ENCODE measurements around the gene GPANK1. TPM values are rescaled to one million over a fixed set of nuclear protein-coding genes. Genes with fewer than 3 reads are reported as not detected.
A peak's percentile ranks its signal among the peaks of the same experiment; 100 is the strongest.

GPANK1 gene
- total and polyA plus RNA-seq, 2 of the 13 experiments (the other 11 are each of a cell fraction or from before 2014, with no cell fraction given) = 15.4 to 22.8 TPM

GRCh38 chr6:31651602-31652191, 13.1 kb downstream of the GPANK1 start (continued):
- TF ChIP-seq, protein P1, sequence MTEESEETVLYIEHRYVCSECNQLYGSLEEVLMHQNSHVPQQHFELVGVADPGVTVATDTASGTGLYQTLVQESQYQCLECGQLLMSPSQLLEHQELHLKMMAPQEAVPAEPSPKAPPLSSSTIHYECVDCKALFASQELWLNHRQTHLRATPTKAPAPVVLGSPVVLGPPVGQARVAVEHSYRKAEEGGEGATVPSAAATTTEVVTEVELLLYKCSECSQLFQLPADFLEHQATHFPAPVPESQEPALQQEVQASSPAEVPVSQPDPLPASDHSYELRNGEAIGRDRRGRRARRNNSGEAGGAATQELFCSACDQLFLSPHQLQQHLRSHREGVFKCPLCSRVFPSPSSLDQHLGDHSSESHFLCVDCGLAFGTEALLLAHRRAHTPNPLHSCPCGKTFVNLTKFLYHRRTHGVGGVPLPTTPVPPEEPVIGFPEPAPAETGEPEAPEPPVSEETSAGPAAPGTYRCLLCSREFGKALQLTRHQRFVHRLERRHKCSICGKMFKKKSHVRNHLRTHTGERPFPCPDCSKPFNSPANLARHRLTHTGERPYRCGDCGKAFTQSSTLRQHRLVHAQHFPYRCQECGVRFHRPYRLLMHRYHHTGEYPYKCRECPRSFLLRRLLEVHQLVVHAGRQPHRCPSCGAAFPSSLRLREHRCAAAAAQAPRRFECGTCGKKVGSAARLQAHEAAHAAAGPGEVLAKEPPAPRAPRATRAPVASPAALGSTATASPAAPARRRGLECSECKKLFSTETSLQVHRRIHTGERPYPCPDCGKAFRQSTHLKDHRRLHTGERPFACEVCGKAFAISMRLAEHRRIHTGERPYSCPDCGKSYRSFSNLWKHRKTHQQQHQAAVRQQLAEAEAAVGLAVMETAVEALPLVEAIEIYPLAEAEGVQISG (CRISPR knock-in tag; IDR thresholded peaks at IDR 0.05) = 0 out of 2 replicates have a peak, but pooled peaks have one; percentile 10
- TF ChIP-seq RNF2 (conservative IDR thresholded peaks at IDR 0.05; ENCODE audit: low read depth) (no peak), ESRRA (CRISPR knock-in tag; IDR thresholded peaks at IDR 0.05; ENCODE audit: low read depth) (0 out of 2 replicates have a peak, but pooled peaks have one; percentile 3), TFE3 (CRISPR knock-in tag; IDR thresholded peaks at IDR 0.05) (peak; percentile 72), SP5 (CRISPR knock-in tag; IDR thresholded peaks at IDR 0.05; ENCODE audit: borderline replicate concordance, low read depth) (peak; percentile 76; the same call in 1 of the 2 replicates), ZNF205 (CRISPR knock-in tag; IDR thresholded peaks at IDR 0.05) (no peak; the same call in 1 of the 2 replicates), FOXP1 (IDR thresholded peaks at IDR 0.05) (no peak), FOXP1 (CRISPR knock-in tag; IDR thresholded peaks at IDR 0.05) (0 out of 2 replicates have a peak, but pooled peaks have one; percentile 3), TEAD3 (CRISPR knock-in tag; optimal IDR thresholded peaks at IDR 0.05; ENCODE audit: borderline replicate concordance) (no peak), ELF1 (CRISPR knock-in tag; IDR thresholded peaks at IDR 0.05) (0 out of 2 replicates have a peak, but pooled peaks have one; percentile 18), ZNF768 (CRISPR knock-in tag; IDR thresholded peaks at IDR 0.05) (0 out of 2 replicates have a peak, but pooled peaks have one; percentile 14), CCAR2 (optimal IDR thresholded peaks at IDR 0.05; ENCODE audit: low read depth, low read length) (no peak), HOXA9 (CRISPR knock-in tag; IDR thresholded peaks at IDR 0.05; ENCODE audit: borderline replicate concordance) (0 out of 2 replicates have a peak, but pooled peaks have one; percentile 22), FOXC1 (CRISPR knock-in tag; IDR thresholded peaks at IDR 0.05; ENCODE audit: borderline replicate concordance) (peak; percentile 79; the same call in 1 of the 2 replicates), SP4 (CRISPR knock-in tag; IDR thresholded peaks at IDR 0.05) (0 out of 2 replicates have a peak, but pooled peaks have one; percentile 62), SIN3B (IDR thresholded peaks at IDR 0.05; ENCODE audit: low read length) (no peak), MIXL1 (CRISPR knock-in tag; IDR thresholded peaks at IDR 0.05) (no peak), ZIK1 (CRISPR knock-in tag; IDR thresholded peaks at IDR 0.05; ENCODE audit: borderline replicate concordance, low read depth) (0 out of 2 replicates have a peak, but pooled peaks have one; percentile 57), BRD4 (CRISPR knock-in tag; IDR thresholded peaks at IDR 0.05) (0 out of 2 replicates have a peak, but pooled peaks have one; percentile 39), GABPA (IDR thresholded peaks at IDR 0.05; ENCODE audit: low read depth, low read length) (no peak), GABPA (CRISPR knock-in tag; IDR thresholded peaks at IDR 0.05; ENCODE audit: low read depth) (no peak), ZNF790 (CRISPR knock-in tag; IDR thresholded peaks at IDR 0.05; ENCODE audit: borderline replicate concordance) (0 out of 2 replicates have a peak, but pooled peaks have one; percentile 62), ZNF251 (CRISPR knock-in tag; IDR thresholded peaks at IDR 0.05) (no peak), BHLHE40 (IDR thresholded peaks at IDR 0.05; ENCODE audit: low read length) (peak; percentile 88), ZNF138 (CRISPR knock-in tag; IDR thresholded peaks at IDR 0.05; ENCODE audit: low read depth) (peak; percentile 61; the same call in 1 of the 2 replicates)
- TF ChIP-seq, protein P2, sequence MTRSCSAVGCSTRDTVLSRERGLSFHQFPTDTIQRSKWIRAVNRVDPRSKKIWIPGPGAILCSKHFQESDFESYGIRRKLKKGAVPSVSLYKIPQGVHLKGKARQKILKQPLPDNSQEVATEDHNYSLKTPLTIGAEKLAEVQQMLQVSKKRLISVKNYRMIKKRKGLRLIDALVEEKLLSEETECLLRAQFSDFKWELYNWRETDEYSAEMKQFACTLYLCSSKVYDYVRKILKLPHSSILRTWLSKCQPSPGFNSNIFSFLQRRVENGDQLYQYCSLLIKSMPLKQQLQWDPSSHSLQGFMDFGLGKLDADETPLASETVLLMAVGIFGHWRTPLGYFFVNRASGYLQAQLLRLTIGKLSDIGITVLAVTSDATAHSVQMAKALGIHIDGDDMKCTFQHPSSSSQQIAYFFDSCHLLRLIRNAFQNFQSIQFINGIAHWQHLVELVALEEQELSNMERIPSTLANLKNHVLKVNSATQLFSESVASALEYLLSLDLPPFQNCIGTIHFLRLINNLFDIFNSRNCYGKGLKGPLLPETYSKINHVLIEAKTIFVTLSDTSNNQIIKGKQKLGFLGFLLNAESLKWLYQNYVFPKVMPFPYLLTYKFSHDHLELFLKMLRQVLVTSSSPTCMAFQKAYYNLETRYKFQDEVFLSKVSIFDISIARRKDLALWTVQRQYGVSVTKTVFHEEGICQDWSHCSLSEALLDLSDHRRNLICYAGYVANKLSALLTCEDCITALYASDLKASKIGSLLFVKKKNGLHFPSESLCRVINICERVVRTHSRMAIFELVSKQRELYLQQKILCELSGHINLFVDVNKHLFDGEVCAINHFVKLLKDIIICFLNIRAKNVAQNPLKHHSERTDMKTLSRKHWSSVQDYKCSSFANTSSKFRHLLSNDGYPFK (CRISPR knock-in tag; IDR thresholded peaks at IDR 0.05; ENCODE audit: borderline replicate concordance) = no peak; the same call in 1 of the 2 replicates

Measured in HepG2 (cell line).